ENCODE results near the gene HTT. TPM values are rescaled to one million over a fixed set of nuclear protein-coding genes. Genes with fewer than 3 reads are reported as not detected.

HTT gene
- total and polyA plus RNA-seq, 2 of the 13 experiments (the other 11 are each of a cell fraction or from before 2014, with no cell fraction given) = 17.5 to 19.5 TPM

DNA sequence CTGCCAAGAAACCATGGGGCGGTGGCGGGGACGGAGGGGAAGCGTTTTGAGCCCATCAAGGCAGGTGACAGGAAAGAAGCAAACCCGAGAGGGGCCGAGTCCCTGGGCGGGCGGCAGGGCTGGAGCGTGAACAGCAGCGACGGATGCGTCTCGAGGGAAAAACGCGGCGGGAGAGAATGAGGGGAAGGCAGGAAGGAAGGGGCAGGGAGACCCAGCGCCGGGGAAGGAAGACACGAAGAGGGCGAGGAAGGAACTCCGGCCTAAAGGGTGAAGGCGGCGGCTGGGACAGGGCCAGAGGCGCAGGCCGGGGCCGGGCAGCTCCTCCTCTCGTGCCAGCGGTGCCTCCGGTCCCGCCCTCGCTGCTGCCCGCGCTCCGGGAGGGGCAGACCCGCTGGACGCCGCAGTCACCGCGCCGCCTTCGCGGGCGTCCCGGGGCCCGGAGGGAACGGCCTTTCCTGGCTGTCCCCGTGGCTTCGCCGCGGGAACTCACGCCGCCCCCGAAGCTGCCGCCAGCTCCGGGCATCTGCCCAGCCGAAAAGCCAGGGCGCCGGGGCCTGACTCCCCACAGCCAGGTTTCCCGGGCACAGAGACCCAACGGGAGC lies 217.6 kb downstream of the HTT start (continued):
- TF ChIP-seq, protein P1, sequence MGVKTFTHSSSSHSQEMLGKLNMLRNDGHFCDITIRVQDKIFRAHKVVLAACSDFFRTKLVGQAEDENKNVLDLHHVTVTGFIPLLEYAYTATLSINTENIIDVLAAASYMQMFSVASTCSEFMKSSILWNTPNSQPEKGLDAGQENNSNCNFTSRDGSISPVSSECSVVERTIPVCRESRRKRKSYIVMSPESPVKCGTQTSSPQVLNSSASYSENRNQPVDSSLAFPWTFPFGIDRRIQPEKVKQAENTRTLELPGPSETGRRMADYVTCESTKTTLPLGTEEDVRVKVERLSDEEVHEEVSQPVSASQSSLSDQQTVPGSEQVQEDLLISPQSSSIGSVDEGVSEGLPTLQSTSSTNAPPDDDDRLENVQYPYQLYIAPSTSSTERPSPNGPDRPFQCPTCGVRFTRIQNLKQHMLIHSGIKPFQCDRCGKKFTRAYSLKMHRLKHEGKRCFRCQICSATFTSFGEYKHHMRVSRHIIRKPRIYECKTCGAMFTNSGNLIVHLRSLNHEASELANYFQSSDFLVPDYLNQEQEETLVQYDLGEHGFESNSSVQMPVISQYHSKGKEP (CRISPR knock-in tag; IDR thresholded peaks at IDR 0.05) = no peak
- TF ChIP-seq, protein P2, sequence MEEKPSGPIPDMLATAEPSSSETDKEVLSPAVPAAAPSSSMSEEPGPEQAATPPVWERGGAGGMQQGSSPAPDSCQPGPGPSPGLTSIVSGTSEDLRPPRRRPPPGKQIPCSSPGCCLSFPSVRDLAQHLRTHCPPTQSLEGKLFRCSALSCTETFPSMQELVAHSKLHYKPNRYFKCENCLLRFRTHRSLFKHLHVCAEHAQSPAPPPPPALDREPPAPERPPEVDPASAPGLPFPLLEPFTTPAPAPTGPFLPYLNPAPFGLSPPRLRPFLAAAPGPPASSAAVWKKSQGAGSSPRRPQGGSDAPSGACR (CRISPR knock-in tag; IDR thresholded peaks at IDR 0.05) = 0 out of 2 replicates have a peak, but pooled peaks have one; percentile 33
- TF ChIP-seq, protein P3, sequence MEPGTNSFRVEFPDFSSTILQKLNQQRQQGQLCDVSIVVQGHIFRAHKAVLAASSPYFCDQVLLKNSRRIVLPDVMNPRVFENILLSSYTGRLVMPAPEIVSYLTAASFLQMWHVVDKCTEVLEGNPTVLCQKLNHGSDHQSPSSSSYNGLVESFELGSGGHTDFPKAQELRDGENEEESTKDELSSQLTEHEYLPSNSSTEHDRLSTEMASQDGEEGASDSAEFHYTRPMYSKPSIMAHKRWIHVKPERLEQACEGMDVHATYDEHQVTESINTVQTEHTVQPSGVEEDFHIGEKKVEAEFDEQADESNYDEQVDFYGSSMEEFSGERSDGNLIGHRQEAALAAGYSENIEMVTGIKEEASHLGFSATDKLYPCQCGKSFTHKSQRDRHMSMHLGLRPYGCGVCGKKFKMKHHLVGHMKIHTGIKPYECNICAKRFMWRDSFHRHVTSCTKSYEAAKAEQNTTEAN (CRISPR knock-in tag; conservative IDR thresholded peaks at IDR 0.05) = no peak
- no peak for TF ChIP-seq NFE2 (CRISPR knock-in tag; IDR thresholded peaks at IDR 0.05)

DNA sequence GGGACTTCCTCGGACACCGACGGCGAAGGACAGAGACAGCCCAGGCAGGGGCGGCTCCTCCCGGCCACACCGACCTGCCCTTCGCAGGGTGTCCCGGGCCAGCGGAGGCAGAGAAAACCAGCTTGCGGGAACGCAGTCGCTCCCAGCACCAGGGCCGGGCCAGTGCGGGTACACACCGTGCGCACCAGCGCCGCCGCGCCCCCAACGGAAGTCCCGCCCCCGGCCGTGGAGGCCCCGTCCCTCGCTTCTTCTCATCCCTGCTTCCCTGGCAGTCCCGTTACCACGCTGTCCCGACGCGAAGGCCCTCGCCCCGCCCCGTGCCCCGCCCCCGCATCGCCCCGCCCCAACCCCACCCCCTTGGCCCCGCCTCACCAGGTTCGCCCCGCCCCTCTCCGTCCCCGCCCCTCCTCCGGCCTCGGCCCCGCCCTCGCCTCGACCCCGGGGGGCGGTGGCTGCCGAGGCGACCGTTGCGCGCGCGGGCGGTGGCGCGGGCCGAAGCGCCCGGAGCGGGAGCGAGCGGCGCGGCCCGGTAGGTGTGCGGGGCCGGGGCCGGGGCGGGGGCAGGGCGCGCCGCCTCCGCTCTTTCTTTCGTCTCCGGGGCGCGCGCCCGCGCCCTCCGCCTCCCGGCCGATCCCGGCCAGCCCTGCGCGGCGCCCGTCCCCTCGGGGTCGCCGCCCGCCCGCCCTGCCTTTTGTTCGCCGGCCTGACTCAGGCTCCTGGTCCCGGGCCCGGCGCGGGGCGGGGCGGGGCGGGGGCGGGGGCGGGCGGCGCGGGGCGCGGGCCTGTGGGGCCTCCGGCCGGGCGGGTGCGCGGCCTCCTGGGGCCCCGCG lies 218.3 kb downstream of the HTT start, which contains the start of gene RGS12:
RGS12 (plus strand) TSS at position 451 of the 830 bp plus-strand sequence. CDS start 23,150 bp downstream, outside the sequence.
- in situ Hi-C loops (cut with HindIII; ENCODE audit: extremely low pct_ligation_motif_present, low pct_unique_long_range_greater_than_20kb) (no loop called here), intact Hi-C loops (cut with micrococcal nuclease; ENCODE audit: unreplicated experiment) (loop anchor here (5.0 kb wide), 1 partner anchor 150 kb away; the partner anchor contains the start of gene HGFAC)
- 2% methylated on average over 23 of the region's 121 CpGs for WGBS (ENCODE audit: low lambda C conversion rate)
- Histone ChIP-seq H4K20me1 (ENCODE audit: insufficient read depth, low read length) (no peaks in the 10 kb centered on the region), H3K4me1 (ENCODE audit: insufficient read depth, low read length) (peaks cover 56% of the 10 kb centered on the region), H3K79me2 (ENCODE audit: insufficient read depth, low read length) (peaks cover 28% of the 10 kb centered on the region), H3K27ac (ENCODE audit: extremely low read length, insufficient read depth, low read length) (peak within 1 kb of the TSS; percentile 83), H3K4me2 (ENCODE audit: low read depth, low read length) (peak within 1 kb of the TSS; percentile 99), H3K4me3 (replicated peaks in 1 of 3; ENCODE audit: insufficient read depth in 1 of 3, low read depth in 2 of 3, low read length in 3 of 3) (peak within 1 kb of the TSS; percentile 88 to 98 (median 96)), H2AFZ (ENCODE audit: low read length) (no peak within 1 kb of the TSS), H3K36me3 (replicated peaks in 1 of 2; ENCODE audit: control insufficient read depth in 1 of 2, insufficient read depth in 2 of 2, low read length in 2 of 2) (no peaks in the 10 kb centered on the region), H3K9me3 (ENCODE audit: low read length) (no peaks in the 10 kb centered on the region), H3K27me3 (ENCODE audit: control insufficient read depth in 1 of 2, insufficient read depth in 2 of 2, low read length in 2 of 2) (no peaks in the 10 kb centered on the region), H3K9ac (ENCODE audit: insufficient read depth, low read depth, low read length) (peak within 1 kb of the TSS; percentile 92)
- FAIRE-seq (no peak), ATAC-seq (peak; percentile 87), DNase-seq (ENCODE audit: low spot score) (peak; percentile 88)
- ChIA-PET CTCF (ENCODE audit: low intra/inter-chr PET ratio, low total read pairs) (no interaction called here), POLR2A (interaction anchor here (1.0 to 1.4 kb wide), 2 partner anchors 115 to 116 kb away, joined by 3 read pairs; no protein-coding TSS in a partner anchor)
- BruUV-seq (replicated peaks) = no TSS peak
- TF ChIP-seq, protein P4, sequence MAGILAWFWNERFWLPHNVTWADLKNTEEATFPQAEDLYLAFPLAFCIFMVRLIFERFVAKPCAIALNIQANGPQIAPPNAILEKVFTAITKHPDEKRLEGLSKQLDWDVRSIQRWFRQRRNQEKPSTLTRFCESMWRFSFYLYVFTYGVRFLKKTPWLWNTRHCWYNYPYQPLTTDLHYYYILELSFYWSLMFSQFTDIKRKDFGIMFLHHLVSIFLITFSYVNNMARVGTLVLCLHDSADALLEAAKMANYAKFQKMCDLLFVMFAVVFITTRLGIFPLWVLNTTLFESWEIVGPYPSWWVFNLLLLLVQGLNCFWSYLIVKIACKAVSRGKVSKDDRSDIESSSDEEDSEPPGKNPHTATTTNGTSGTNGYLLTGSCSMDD (CRISPR knock-in tag; IDR thresholded peaks at IDR 0.05) = no peak
- TF ChIP-seq, protein P5, sequence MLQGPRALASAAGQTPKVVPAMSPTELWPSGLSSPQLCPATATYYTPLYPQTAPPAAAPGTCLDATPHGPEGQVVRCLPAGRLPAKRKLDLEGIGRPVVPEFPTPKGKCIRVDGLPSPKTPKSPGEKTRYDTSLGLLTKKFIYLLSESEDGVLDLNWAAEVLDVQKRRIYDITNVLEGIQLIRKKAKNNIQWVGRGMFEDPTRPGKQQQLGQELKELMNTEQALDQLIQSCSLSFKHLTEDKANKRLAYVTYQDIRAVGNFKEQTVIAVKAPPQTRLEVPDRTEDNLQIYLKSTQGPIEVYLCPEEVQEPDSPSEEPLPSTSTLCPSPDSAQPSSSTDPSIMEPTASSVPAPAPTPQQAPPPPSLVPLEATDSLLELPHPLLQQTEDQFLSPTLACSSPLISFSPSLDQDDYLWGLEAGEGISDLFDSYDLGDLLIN (CRISPR knock-in tag; IDR thresholded peaks at IDR 0.05; ENCODE audit: borderline replicate concordance) = no peak
- TF ChIP-seq IKZF1 (IDR thresholded peaks at IDR 0.05) (no peak), ZSCAN31 (CRISPR knock-in tag; IDR thresholded peaks at IDR 0.05; ENCODE audit: low read depth) (no peak)

Measured in HepG2 (cell line).